Measurements from ENCODE around the gene LRRC15. TPM values are rescaled to one million over a fixed set of nuclear protein-coding genes. Genes with fewer than 3 reads are reported as not detected.

Gene LRRC15
- total and polyA plus RNA-seq, 2 experiments from 2014 or later = 0.05 to 0.14 TPM

DNA sequence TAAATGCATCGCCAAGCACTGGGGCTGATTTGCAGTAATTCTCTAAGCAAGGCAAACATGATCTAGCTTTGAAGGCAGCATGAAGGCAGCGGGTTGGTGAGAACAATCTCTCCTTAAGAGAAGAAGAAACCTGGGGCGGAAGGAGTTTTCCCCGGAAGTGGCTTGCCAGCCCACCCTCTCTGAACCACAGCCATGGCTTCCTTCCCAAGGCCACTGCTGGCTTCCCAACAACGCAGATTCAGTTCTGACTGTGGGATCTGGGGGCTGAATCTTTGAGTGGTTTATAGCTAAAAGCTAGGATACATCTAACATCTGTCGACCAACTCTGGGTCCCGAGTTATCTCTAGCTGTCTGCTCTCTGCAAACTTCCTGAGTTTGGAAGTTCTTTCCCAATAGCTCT is 14.2 kb downstream of the LRRC15 start:
- H3K4me3 Mint-ChIP-seq = no peak overlapping the region
- no peak overlapping the region for H3K4me2 ChIP-seq
- no peaks in the 10 kb centered on the region for H3K36me3 Mint-ChIP-seq (ENCODE audit: low read depth)
- H3K4me1 Mint-ChIP-seq = peaks cover 4% of the 10 kb centered on the region; the same call in 1 of the 3 replicates
- ATAC-seq = no peak
- no peaks in the 10 kb centered on the region for H3K4me1 ChIP-seq (ENCODE audit: insufficient read depth)
- H3K9me2 ChIP-seq (ENCODE audit: insufficient read depth) = 0 out of 2 replicates have a peak, but pooled peaks cover 11% of the 10 kb centered on the region
- H3K4me3 ChIP-seq = no peak overlapping the region
- no peaks in the 10 kb centered on the region for H3K27me3 Mint-ChIP-seq (ENCODE audit: insufficient read depth, low read depth, poor library complexity)
- H4K20me1 ChIP-seq (replicated peaks; ENCODE audit: insufficient read depth) = no peaks in the 10 kb centered on the region
- H2AFZ ChIP-seq = no peak overlapping the region
- H3K27me3 ChIP-seq (ENCODE audit: insufficient read depth) = no peaks in the 10 kb centered on the region
- no peaks in the 10 kb centered on the region for H3K9me3 Mint-ChIP-seq
- H3K79me2 ChIP-seq (replicated peaks; ENCODE audit: insufficient read depth) = no peaks in the 10 kb centered on the region
- no peak overlapping the region for H3K27ac Mint-ChIP-seq
- no peak for DNase-seq (ENCODE audit: low spot score)
- no peaks in the 10 kb centered on the region for H3K36me3 ChIP-seq (ENCODE audit: insufficient read depth)
- H3F3A ChIP-seq (replicated peaks; ENCODE audit: low read depth) = no peaks in the 10 kb centered on the region
- H3K27ac ChIP-seq (ENCODE audit: low read depth) = no peak overlapping the region
- TF ChIP-seq EZH2 (IDR thresholded peaks at IDR 0.05; ENCODE audit: low read depth, unreplicated experiment) = no peak
- TF ChIP-seq POLR2AphosphoS5 (IDR thresholded peaks at IDR 0.05; ENCODE audit: low read depth) = no peak
- TF ChIP-seq, protein P1, sequence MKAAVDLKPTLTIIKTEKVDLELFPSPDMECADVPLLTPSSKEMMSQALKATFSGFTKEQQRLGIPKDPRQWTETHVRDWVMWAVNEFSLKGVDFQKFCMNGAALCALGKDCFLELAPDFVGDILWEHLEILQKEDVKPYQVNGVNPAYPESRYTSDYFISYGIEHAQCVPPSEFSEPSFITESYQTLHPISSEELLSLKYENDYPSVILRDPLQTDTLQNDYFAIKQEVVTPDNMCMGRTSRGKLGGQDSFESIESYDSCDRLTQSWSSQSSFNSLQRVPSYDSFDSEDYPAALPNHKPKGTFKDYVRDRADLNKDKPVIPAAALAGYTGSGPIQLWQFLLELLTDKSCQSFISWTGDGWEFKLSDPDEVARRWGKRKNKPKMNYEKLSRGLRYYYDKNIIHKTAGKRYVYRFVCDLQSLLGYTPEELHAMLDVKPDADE (IDR thresholded peaks at IDR 0.05) = no peak
- TF ChIP-seq, protein P2, sequence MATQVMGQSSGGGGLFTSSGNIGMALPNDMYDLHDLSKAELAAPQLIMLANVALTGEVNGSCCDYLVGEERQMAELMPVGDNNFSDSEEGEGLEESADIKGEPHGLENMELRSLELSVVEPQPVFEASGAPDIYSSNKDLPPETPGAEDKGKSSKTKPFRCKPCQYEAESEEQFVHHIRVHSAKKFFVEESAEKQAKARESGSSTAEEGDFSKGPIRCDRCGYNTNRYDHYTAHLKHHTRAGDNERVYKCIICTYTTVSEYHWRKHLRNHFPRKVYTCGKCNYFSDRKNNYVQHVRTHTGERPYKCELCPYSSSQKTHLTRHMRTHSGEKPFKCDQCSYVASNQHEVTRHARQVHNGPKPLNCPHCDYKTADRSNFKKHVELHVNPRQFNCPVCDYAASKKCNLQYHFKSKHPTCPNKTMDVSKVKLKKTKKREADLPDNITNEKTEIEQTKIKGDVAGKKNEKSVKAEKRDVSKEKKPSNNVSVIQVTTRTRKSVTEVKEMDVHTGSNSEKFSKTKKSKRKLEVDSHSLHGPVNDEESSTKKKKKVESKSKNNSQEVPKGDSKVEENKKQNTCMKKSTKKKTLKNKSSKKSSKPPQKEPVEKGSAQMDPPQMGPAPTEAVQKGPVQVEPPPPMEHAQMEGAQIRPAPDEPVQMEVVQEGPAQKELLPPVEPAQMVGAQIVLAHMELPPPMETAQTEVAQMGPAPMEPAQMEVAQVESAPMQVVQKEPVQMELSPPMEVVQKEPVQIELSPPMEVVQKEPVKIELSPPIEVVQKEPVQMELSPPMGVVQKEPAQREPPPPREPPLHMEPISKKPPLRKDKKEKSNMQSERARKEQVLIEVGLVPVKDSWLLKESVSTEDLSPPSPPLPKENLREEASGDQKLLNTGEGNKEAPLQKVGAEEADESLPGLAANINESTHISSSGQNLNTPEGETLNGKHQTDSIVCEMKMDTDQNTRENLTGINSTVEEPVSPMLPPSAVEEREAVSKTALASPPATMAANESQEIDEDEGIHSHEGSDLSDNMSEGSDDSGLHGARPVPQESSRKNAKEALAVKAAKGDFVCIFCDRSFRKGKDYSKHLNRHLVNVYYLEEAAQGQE (IDR thresholded peaks at IDR 0.05; ENCODE audit: unreplicated experiment) = no peak
- TF ChIP-seq CREB1 (CRISPR knock-in tag; IDR thresholded peaks at IDR 0.05; ENCODE audit: low read depth) = no peak
- TF ChIP-seq ZNF114 (CRISPR knock-in tag; IDR thresholded peaks at IDR 0.05) = no peak
- TF ChIP-seq, protein P3, sequence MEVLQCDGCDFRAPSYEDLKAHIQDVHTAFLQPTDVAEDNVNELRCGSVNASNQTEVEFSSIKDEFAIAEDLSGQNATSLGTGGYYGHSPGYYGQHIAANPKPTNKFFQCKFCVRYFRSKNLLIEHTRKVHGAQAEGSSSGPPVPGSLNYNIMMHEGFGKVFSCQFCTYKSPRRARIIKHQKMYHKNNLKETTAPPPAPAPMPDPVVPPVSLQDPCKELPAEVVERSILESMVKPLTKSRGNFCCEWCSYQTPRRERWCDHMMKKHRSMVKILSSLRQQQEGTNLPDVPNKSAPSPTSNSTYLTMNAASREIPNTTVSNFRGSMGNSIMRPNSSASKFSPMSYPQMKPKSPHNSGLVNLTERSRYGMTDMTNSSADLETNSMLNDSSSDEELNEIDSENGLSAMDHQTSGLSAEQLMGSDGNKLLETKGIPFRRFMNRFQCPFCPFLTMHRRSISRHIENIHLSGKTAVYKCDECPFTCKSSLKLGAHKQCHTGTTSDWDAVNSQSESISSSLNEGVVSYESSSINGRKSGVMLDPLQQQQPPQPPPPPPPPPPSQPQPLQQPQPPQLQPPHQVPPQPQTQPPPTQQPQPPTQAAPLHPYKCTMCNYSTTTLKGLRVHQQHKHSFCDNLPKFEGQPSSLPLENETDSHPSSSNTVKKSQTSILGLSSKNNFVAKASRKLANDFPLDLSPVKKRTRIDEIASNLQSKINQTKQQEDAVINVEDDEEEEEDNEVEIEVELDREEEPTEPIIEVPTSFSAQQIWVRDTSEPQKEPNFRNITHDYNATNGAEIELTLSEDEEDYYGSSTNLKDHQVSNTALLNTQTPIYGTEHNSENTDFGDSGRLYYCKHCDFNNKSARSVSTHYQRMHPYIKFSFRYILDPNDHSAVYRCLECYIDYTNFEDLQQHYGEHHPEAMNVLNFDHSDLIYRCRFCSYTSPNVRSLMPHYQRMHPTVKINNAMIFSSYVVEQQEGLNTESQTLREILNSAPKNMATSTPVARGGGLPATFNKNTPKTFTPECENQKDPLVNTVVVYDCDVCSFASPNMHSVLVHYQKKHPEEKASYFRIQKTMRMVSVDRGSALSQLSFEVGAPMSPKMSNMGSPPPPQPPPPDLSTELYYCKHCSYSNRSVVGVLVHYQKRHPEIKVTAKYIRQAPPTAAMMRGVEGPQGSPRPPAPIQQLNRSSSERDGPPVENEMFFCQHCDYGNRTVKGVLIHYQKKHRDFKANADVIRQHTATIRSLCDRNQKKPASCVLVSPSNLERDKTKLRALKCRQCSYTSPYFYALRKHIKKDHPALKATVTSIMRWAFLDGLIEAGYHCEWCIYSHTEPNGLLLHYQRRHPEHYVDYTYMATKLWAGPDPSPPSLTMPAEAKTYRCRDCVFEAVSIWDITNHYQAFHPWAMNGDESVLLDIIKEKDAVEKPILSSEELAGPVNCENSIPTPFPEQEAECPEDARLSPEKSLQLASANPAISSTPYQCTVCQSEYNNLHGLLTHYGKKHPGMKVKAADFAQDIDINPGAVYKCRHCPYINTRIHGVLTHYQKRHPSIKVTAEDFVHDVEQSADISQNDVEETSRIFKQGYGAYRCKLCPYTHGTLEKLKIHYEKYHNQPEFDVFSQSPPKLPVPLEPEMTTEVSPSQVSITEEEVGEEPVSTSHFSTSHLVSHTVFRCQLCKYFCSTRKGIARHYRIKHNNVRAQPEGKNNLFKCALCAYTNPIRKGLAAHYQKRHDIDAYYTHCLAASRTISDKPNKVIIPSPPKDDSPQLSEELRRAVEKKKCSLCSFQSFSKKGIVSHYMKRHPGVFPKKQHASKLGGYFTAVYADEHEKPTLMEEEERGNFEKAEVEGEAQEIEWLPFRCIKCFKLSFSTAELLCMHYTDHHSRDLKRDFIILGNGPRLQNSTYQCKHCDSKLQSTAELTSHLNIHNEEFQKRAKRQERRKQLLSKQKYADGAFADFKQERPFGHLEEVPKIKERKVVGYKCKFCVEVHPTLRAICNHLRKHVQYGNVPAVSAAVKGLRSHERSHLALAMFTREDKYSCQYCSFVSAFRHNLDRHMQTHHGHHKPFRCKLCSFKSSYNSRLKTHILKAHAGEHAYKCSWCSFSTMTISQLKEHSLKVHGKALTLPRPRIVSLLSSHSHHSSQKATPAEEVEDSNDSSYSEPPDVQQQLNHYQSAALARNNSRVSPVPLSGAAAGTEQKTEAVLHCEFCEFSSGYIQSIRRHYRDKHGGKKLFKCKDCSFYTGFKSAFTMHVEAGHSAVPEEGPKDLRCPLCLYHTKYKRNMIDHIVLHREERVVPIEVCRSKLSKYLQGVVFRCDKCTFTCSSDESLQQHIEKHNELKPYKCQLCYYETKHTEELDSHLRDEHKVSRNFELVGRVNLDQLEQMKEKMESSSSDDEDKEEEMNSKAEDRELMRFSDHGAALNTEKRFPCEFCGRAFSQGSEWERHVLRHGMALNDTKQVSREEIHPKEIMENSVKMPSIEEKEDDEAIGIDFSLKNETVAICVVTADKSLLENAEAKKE (CRISPR knock-in tag; IDR thresholded peaks at IDR 0.05) = no peak
- TF ChIP-seq, protein P4, sequence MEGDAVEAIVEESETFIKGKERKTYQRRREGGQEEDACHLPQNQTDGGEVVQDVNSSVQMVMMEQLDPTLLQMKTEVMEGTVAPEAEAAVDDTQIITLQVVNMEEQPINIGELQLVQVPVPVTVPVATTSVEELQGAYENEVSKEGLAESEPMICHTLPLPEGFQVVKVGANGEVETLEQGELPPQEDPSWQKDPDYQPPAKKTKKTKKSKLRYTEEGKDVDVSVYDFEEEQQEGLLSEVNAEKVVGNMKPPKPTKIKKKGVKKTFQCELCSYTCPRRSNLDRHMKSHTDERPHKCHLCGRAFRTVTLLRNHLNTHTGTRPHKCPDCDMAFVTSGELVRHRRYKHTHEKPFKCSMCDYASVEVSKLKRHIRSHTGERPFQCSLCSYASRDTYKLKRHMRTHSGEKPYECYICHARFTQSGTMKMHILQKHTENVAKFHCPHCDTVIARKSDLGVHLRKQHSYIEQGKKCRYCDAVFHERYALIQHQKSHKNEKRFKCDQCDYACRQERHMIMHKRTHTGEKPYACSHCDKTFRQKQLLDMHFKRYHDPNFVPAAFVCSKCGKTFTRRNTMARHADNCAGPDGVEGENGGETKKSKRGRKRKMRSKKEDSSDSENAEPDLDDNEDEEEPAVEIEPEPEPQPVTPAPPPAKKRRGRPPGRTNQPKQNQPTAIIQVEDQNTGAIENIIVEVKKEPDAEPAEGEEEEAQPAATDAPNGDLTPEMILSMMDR (conservative IDR thresholded peaks at IDR 0.05; ENCODE audit: low read depth in 2 of 2) = no peak
